SKM-1 treated with dmso at 0.1 percent for 144 hours (cell line): Measurements from ENCODE around the gene FBXW11.
"Not testable (repeated sequence)": the region's sequence is repeated elsewhere in the genome, so short reads cannot be mapped to it uniquely, and the experiment has no call there.

Source experiments
- DNase-seq: peaks from one replicate; lab custom pipeline; 2025; ENCODE audit not compliant: unreplicated experiment; lab: John Stamatoyannopoulos, UW

The FBXW11 gene

GRCh38 chr5:172020110-172020786, 13.8 kb upstream of the FBXW11 start:
- not testable (repeated sequence) for DNase-seq

- no peak for DNase-seq
Measured at GRCh38 chr5:172015346-172015745, 8.9 kb upstream of the FBXW11 start.

- no peak for DNase-seq
Measured at GRCh38 chr5:172010278-172010677, 3.8 kb upstream of the FBXW11 start.

GRCh38 chr5:172009536-172010270, 3.3 kb upstream of the FBXW11 start:
- DNase-seq: no peak

GRCh38 chr5:172008689-172009141, 2.3 kb upstream of the FBXW11 start:
- DNase-seq: no peak

- no peak for DNase-seq
Measured at GRCh38 chr5:172008111-172008455, 1.6 kb upstream of the FBXW11 start.

- no peak for DNase-seq
Measured at GRCh38 chr5:172007175-172008110, 1.0 kb upstream of the FBXW11 start.

GRCh38 chr5:172005708-172006320, 624 bp downstream of the FBXW11 start:
- DNase-seq: no peak

- no peak for DNase-seq
Measured at GRCh38 chr5:172004824-172005237, 1.6 kb downstream of the FBXW11 start.

- no peak for DNase-seq
Measured at GRCh38 chr5:172003746-172004145, 2.7 kb downstream of the FBXW11 start.

GRCh38 chr5:172002840-172003512, 3.5 kb downstream of the FBXW11 start:
- no peak for DNase-seq

GRCh38 chr5:172002310-172002709, 4.1 kb downstream of the FBXW11 start:
- DNase-seq: peak; percentile 18

- DNase-seq: peak; percentile 25
Measured at GRCh38 chr5:171999877-172000276, 6.6 kb downstream of the FBXW11 start.

- DNase-seq: no peak
Measured at GRCh38 chr5:171999100-171999499, 7.3 kb downstream of the FBXW11 start.

GRCh38 chr5:171997011-171997410, 9.4 kb downstream of the FBXW11 start:
- DNase-seq: no peak

GRCh38 chr5:171992813-171993212, 13.6 kb downstream of the FBXW11 start:
- DNase-seq: no peak

- DNase-seq: no peak
Measured at GRCh38 chr5:171992305-171992704, 14.1 kb downstream of the FBXW11 start.

GRCh38 chr5:171990713-171991015, 15.8 kb downstream of the FBXW11 start:
- DNase-seq: no peak

- DNase-seq: no peak
Measured at GRCh38 chr5:171989946-171990712, 16.3 kb downstream of the FBXW11 start.

- DNase-seq: no peak
Measured at GRCh38 chr5:171989276-171989675, 17.2 kb downstream of the FBXW11 start.
